K562 (cell line): ENCODE measurements around the gene PTPN18. TPM values are rescaled to one million over a fixed set of nuclear protein-coding genes. Genes with fewer than 3 reads are reported as not detected.

Source experiments
- ATAC-seq: fragments of 200-7000 bp; cut with Tn5 transposase; 3 replicates; pipeline ENCODE4 v1.9.1; 2020; ENCODE audit warnings: moderate library complexity
- BruUV-seq: library from RNA; stranded (reverse); fragments of 400-500 nt; replicated peaks from 2 replicates; lab custom pipeline; 2021; lab: Mats Ljungman, UMichigan
- CTCF ChIA-PET: fragments of 300-600 bp; formaldehyde crosslinking; extraction: SDS; loops from one replicate; lab custom pipeline; 2021; ENCODE audit warnings: low intra/inter-chr PET ratio; lab: Yijun Ruan, JAX
- POLR2A ChIA-PET: fragments of 300-600, 350-650 bp; sonication (Branson Sonifier 250); formaldehyde crosslinking; extraction: SDS; loops from one replicate; lab custom pipeline; 2021; ENCODE audit warnings: antibody characterized with exemption, inconsistent platforms; lab: Yijun Ruan, JAX
- DNase-seq, 4 experiments: peaks; one replicate each; pipeline versions ENCODE4 v3.0.0 to v3.0.0-alpha.2; 2011 to 2018; ENCODE audit warnings: low spot score in 3 of 4, mixed read lengths in 3 of 4; ENCODE audit errors: extremely low read depth in 1 of 4
- FAIRE-seq: peaks from 2 replicates; lab custom pipeline; 2011; peaks lifted over from hg19 to GRCh38; lab: Jason Lieb, UNC
- H2AFZ ChIP-seq: 2 replicates; pipeline ENCODE4 v1.6.0; 2011; ENCODE audit warnings: low read depth, low read length, control low read depth, inconsistent platforms
- H3K27ac ChIP-seq: fragments of 200-600 bp; 3 replicates; pipeline ENCODE4 v1.8.0; 2011; ENCODE audit warnings: low read depth, mild to moderate bottlenecking, control low read depth, inconsistent platforms, low read length, moderate library complexity, mixed read lengths; ENCODE audit errors: extremely low read depth
- H3K27me3 ChIP-seq, 2 experiments: fragments of 300-600 bp in 1 of 2; 2 replicates in 1 of 2; 3 replicates in 1 of 2; pipeline versions ENCODE4 v1.6.0 to v1.8.0; 2011; ENCODE audit warnings: inconsistent platforms in 2 of 2, low read length in 2 of 2, mild to moderate bottlenecking in 1 of 2, mixed read lengths in 1 of 2, moderate library complexity in 1 of 2; ENCODE audit not compliant: control insufficient read depth in 2 of 2, insufficient read depth in 2 of 2
- H3K36me3 ChIP-seq: fragments of 300-600 bp; 3 replicates; pipeline ENCODE4 v1.8.0; 2011; ENCODE audit warnings: mild to moderate bottlenecking, low read length, inconsistent platforms; ENCODE audit not compliant: control insufficient read depth, insufficient read depth
- H3K4me1 ChIP-seq, 2 experiments: fragments of 200-600 bp in 1 of 2; replicated peaks in 1 of 2; 2 replicates in 1 of 2; 3 replicates in 1 of 2; pipeline versions ENCODE4 v1.5.1 to v1.8.0; 2011; ENCODE audit warnings: inconsistent platforms in 2 of 2, low read length in 2 of 2, mild to moderate bottlenecking in 1 of 2, mixed read lengths in 1 of 2, moderate library complexity in 1 of 2; ENCODE audit not compliant: control insufficient read depth in 2 of 2, insufficient read depth in 2 of 2
- H3K4me2 ChIP-seq: 2 replicates; pipeline ENCODE4 v1.6.1; 2011; ENCODE audit warnings: low read length, control low read depth, inconsistent platforms, mixed read lengths; ENCODE audit not compliant: insufficient read depth
- H3K4me3 ChIP-seq: fragments of 200-600 bp; sonication (generic), shearing (Covaris generic); 2 replicates; pipeline ENCODE4 v1.5.1; 2016; ENCODE audit warnings: control low read depth, inconsistent platforms
- H3K79me2 ChIP-seq: fragments of 200-600 bp; 3 replicates; pipeline ENCODE4 v1.8.0; 2011; ENCODE audit warnings: low read length, inconsistent platforms; ENCODE audit not compliant: control insufficient read depth, insufficient read depth
- H3K9ac ChIP-seq, 2 experiments: 2 replicates each; pipeline versions ENCODE4 v1.6.0 to v1.6.1; 2011; ENCODE audit warnings: low read depth in 2 of 2, low read length in 2 of 2, control low read depth in 1 of 2, inconsistent platforms in 1 of 2, mild to moderate bottlenecking in 1 of 2, mixed read lengths in 1 of 2; ENCODE audit not compliant: insufficient read depth in 1 of 2
- H3K9me1 ChIP-seq: one replicate; pipeline ENCODE4 v1.6.0; 2011; ENCODE audit warnings: inconsistent platforms, mild to moderate bottlenecking, low read length, moderate library complexity; ENCODE audit not compliant: control insufficient read depth, insufficient read depth
- H3K9me3 ChIP-seq: replicated peaks from 2 replicates; pipeline ENCODE4 v1.5.1; 2011; ENCODE audit warnings: low read depth, low read length, inconsistent platforms; ENCODE audit not compliant: control insufficient read depth, insufficient read depth
- H4K20me1 ChIP-seq: replicated peaks from 2 replicates; pipeline ENCODE4 v1.6.1; 2011; ENCODE audit warnings: low read length, inconsistent platforms, mixed read lengths; ENCODE audit not compliant: control insufficient read depth, insufficient read depth
- ATF7 ChIP-seq: fragments of 450-650 bp; IDR thresholded peaks from 2 replicates; pipeline ENCODE4 v1.7.1; 2014; ENCODE audit warnings: mild to moderate bottlenecking, moderate library complexity
- CEBPB ChIP-seq: fragments of 450-650 bp; IDR thresholded peaks from 2 replicates; pipeline ENCODE4 v1.6.1; 2016; ENCODE audit warnings: missing genetic modification characterization, missing compliant biosample characterization
- CEBPG ChIP-seq, 3 experiments: fragments of 200-800 bp in 1 of 3; sonication (Bioruptor generic) in 1 of 3; sonication (generic) in 1 of 3; formaldehyde crosslinking in 1 of 3; IDR thresholded peaks in 2 of 3; conservative IDR thresholded peaks in 1 of 3; 2 replicates each; pipeline versions ENCODE4 v1.6.1 to v1.8.0; 2016 to 2022; ENCODE audit warnings: missing compliant biosample characterization in 2 of 3, missing genetic modification characterization in 2 of 3, mild to moderate bottlenecking in 1 of 3, missing genetic modification reagents in 1 of 3
- TRIM28 ChIP-seq: fragments of 450-650 bp; IDR thresholded peaks from 2 replicates; pipeline ENCODE4 v1.6.1; 2017
- ZNF184 ChIP-seq: sonication (generic); formaldehyde crosslinking; IDR thresholded peaks from 2 replicates; pipeline ENCODE4 v1.5.0; 2020; ENCODE audit warnings: missing genetic modification reagents
- ZNF316 ChIP-seq: fragments of 450-650 bp; IDR thresholded peaks from 2 replicates; pipeline ENCODE4 v1.6.1; 2016
- WGBS: fragments of 100-300 bp; shearing (Covaris generic); methylation state at CpG from one replicate; pipeline ENCODE4 v1.1.6; 2016; ENCODE audit warnings: low coverage, mixed read lengths; ENCODE audit not compliant: insufficient coverage; ENCODE audit errors: missing lambda C conversion rate; 5-methylcytosine and 5-hydroxymethylcytosine counted together
- in situ Hi-C: fragments of 300-500 bp; cut with MboI; formaldehyde crosslinking; loops from 4 replicates; pipeline ENCODE4 v1.15.0; 2018; ENCODE audit warnings: inconsistent platforms, mixed read lengths
- intact Hi-C: fragments of 100-400 bp; cut with micrococcal nuclease; formaldehyde crosslinking; loops from 2 replicates; pipeline ENCODE4 v1.14.2; 2022
- polyA plus RNA-seq, 8 experiments: library from polyadenylated mRNA; depleted of rRNA in 4 of 8; stranded (reverse) in 5 of 8; unstranded in 3 of 8; fragments of >200 nt; fragmentation: Nextera tagmentation in 2 of 8; fragmentation: Illumina TruSeq in 1 of 8; extraction: Ambion mirVana in 2 of 8; extraction: Trizol in 1 of 8; gene quantifications; 2 replicates each; pipeline versions ENCODE4 v1.2.1 to v1.2.3, GENCODE V29; 2011 to 2014; ENCODE audit warnings: inconsistent platforms in 1 of 8, missing spikeins in 1 of 8
- total RNA-seq, 7 experiments: library from RNA; depleted of rRNA in 6 of 7; stranded (reverse); fragments of >200 nt in 6 of 7; fragmentation: Illumina TruSeq in 2 of 7; extraction: Trizol in 2 of 7; gene quantifications; 2 replicates each; pipeline versions ENCODE4 v1.2.1 to v1.2.3, GENCODE V29; 2011 to 2021; ENCODE audit warnings: low replicate concordance in 1 of 7
- TF ChIP-seq, protein P1 (sequence below): fragments of 450-650 bp; IDR thresholded peaks from 2 replicates; pipeline ENCODE4 v1.6.1; 2017; ENCODE audit warnings: antibody characterized with exemption, mild to moderate bottlenecking

Gene PTPN18
- total and polyA plus RNA-seq, 9 of the 15 experiments (the other 6 are each of a cell fraction or from before 2014, with no cell fraction given) = 11.6 to 90.7 (median 49.6) TPM

DNA sequence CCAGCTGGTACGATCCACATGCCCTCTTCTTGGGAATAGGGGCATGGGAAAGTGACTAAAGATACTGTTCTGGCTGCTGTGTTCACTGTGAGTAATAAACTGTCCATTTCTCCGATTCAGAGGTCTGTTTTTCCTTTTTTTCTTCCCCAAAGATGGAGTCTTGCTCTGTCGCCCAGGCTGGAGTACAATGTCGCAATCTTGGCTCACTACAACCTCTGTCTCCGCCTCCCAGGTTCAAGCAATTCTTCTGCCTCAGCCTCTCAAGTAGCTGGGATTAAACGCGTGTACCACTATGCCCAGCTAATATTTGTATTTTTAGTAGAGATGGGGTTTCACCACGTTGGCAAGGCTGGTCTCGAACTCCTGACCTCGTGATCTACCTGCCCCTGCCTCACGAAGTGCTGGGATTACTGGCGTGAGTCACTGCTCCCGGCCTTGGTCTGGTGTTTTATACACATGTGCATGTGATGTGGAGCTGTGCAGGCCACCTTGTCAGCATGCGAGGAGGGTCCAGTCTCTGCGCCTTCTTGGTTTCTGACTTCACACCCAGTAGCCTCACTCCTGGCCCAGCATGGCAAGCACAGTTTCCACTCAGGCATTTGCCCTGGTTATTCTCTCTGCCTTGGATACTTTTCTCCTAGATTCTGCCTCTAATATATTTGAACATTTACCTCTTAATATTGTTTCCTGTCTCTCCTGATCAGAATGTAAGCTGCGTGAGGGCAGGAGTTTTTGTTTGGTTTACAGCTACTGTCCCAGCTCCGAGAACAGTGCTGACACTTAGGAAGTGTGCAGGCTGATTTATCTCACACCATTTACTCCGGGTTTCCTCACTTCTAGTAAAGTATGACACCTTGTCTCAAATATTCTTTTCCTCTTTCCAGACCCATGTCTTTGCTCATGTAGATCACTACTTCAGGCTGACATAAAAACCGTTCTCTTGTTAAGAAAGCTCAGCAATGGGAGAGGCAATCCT is 19.7 kb downstream of the PTPN18 start:
- Histone ChIP-seq H3K9ac (no peak overlapping the region; a peak in 1 of 4 replicates), H3K4me3 (no peak overlapping the region), H3K4me1 (peaks cover 55 to 59% of the 10 kb centered on the region in 2 experiments), H3K36me3 (peaks cover 30% of the 10 kb centered on the region; the same call in 2 of the 3 replicates), H3K27me3 (no peaks in the 10 kb centered on the region), H3K27ac (0 out of 3 replicates have a peak overlapping the region, but pooled peaks have one; percentile 9), H3K9me3 (peaks cover 2% of the 10 kb centered on the region; the same call in 1 of the 2 replicates), H4K20me1 (no peaks in the 10 kb centered on the region), H3K4me2 (peak overlapping the region; percentile 36; the same call in 1 of the 2 replicates), H2AFZ (no peak overlapping the region), H3K79me2 (peaks cover 44% of the 10 kb centered on the region), H3K9me1 (no peaks in the 10 kb centered on the region)
- WGBS = 94% methylated on average over 17 of the region's 19 CpGs
- ATAC-seq (no peak), FAIRE-seq (no peak), DNase-seq (no peak)
- CTCF ChIA-PET = no interaction called here
- intact Hi-C loops = no loop called here
- no TSS peak for BruUV-seq
- TF ChIP-seq, protein P1, sequence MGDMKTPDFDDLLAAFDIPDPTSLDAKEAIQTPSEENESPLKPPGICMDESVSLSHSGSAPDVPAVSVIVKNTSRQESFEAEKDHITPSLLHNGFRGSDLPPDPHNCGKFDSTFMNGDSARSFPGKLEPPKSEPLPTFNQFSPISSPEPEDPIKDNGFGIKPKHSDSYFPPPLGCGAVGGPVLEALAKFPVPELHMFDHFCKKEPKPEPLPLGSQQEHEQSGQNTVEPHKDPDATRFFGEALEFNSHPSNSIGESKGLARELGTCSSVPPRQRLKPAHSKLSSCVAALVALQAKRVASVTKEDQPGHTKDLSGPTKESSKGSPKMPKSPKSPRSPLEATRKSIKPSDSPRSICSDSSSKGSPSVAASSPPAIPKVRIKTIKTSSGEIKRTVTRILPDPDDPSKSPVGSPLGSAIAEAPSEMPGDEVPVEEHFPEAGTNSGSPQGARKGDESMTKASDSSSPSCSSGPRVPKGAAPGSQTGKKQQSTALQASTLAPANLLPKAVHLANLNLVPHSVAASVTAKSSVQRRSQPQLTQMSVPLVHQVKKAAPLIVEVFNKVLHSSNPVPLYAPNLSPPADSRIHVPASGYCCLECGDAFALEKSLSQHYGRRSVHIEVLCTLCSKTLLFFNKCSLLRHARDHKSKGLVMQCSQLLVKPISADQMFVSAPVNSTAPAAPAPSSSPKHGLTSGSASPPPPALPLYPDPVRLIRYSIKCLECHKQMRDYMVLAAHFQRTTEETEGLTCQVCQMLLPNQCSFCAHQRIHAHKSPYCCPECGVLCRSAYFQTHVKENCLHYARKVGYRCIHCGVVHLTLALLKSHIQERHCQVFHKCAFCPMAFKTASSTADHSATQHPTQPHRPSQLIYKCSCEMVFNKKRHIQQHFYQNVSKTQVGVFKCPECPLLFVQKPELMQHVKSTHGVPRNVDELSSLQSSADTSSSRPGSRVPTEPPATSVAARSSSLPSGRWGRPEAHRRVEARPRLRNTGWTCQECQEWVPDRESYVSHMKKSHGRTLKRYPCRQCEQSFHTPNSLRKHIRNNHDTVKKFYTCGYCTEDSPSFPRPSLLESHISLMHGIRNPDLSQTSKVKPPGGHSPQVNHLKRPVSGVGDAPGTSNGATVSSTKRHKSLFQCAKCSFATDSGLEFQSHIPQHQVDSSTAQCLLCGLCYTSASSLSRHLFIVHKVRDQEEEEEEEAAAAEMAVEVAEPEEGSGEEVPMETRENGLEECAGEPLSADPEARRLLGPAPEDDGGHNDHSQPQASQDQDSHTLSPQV = 0 out of 2 replicates have a peak, but pooled peaks have one; percentile 9
- TF ChIP-seq ZNF316 (peak; percentile 81), CEBPB (tag) (peak; percentile 86), ATF7 (no peak), TRIM28 (peak; percentile 71), ZNF184 (CRISPR knock-in tag) (no peak), CEBPG (CRISPR knock-in tag; IDR thresholded peaks at IDR 0.05) (no peak), CEBPG (tag; conservative IDR thresholded peaks at IDR 0.05 in 1 of 2, IDR thresholded peaks at IDR 0.05 in 1 of 2) (peak; percentile 56 to 66)
- POLR2A ChIA-PET = interaction anchor here (1.3 kb wide), 1 partner anchor 14 kb away, joined by 5 read pairs; no protein-coding TSS in a partner anchor
- in situ Hi-C loops = loop anchor here (25.0 kb wide), 1 partner anchor 212 kb away; the partner anchor contains the start of gene CFC1
